ENCODE data around the gene FGF13. TPM values are rescaled to one million over a fixed set of nuclear protein-coding genes. Genes with fewer than 3 reads are reported as not detected.

FGF13 gene
- total RNA-seq, 1 donor from 2014 or later = 5.1 TPM

- H3K27ac Mint-ChIP-seq (ENCODE audit: unreplicated experiment) = no peak overlapping the region
- no peaks in the 10 kb centered on the region for H3K79me2 ChIP-seq (ENCODE audit: insufficient read depth, low read length)
- H3K27me3 Mint-ChIP-seq (ENCODE audit: low read depth, unreplicated experiment) = no peaks in the 10 kb centered on the region
- DNase-seq (ENCODE audit: low read depth) = no peak
- H3K9me3 ChIP-seq (ENCODE audit: insufficient read depth, low read depth, low read length) = no peaks in the 10 kb centered on the region
- no peaks in the 10 kb centered on the region for H4K20me1 ChIP-seq (ENCODE audit: insufficient read depth, low read length)
- peaks cover 4% of the 10 kb centered on the region for H3K4me1 Mint-ChIP-seq (ENCODE audit: low read depth, unreplicated experiment)
- no peak for FAIRE-seq
- H2AFZ ChIP-seq (ENCODE audit: low read depth, low read length) = no peak overlapping the region
- H3K27me3 ChIP-seq (ENCODE audit: insufficient read depth, low read length) = no peaks in the 10 kb centered on the region
- H3K36me3 Mint-ChIP-seq (ENCODE audit: low read depth, unreplicated experiment) = no peaks in the 10 kb centered on the region
- no peak overlapping the region for H3K4me3 ChIP-seq (ENCODE audit: insufficient read depth, low read depth, low read length)
- no peaks in the 10 kb centered on the region for H3K36me3 ChIP-seq (ENCODE audit: insufficient read depth, low read length)
- no peak overlapping the region for H3K4me2 ChIP-seq (ENCODE audit: low read length)
- no peaks in the 10 kb centered on the region for H3K9me3 Mint-ChIP-seq (ENCODE audit: unreplicated experiment)
- no peak overlapping the region for H3K4me3 Mint-ChIP-seq (ENCODE audit: unreplicated experiment)
- no peak overlapping the region for H3K27ac ChIP-seq (ENCODE audit: low read depth, low read length)
- H3K4me1 ChIP-seq (ENCODE audit: insufficient read depth, low read length) = no peaks in the 10 kb centered on the region
- TF ChIP-seq EZH2 (IDR thresholded peaks at IDR 0.05; ENCODE audit: insufficient read depth, low read length) = no peak
- TF ChIP-seq CTCF (IDR thresholded peaks at IDR 0.05; ENCODE audit: insufficient read depth, low read depth, low read length) = no peak
- no peak overlapping the region for H3K9ac ChIP-seq (ENCODE audit: low read length)
Observed at GRCh38 chrX:138719396-138719795, 7.9 kb upstream of the FGF13 start.

GRCh38 chrX:138718941-138719340 lies 7.4 kb upstream of the FGF13 start:
- H3K4me3 Mint-ChIP-seq (ENCODE audit: unreplicated experiment) = no peak overlapping the region
- DNase-seq (ENCODE audit: low read depth) = no peak
- Histone ChIP-seq H3K4me3 (ENCODE audit: insufficient read depth, low read depth, low read length) (no peak overlapping the region), H3K4me1 (ENCODE audit: insufficient read depth, low read length) (no peaks in the 10 kb centered on the region), H4K20me1 (ENCODE audit: insufficient read depth, low read length) (no peaks in the 10 kb centered on the region), H3K9me3 (ENCODE audit: insufficient read depth, low read depth, low read length) (no peaks in the 10 kb centered on the region), H3K36me3 (ENCODE audit: insufficient read depth, low read length) (no peaks in the 10 kb centered on the region), H3K79me2 (ENCODE audit: insufficient read depth, low read length) (no peaks in the 10 kb centered on the region), H3K27me3 (ENCODE audit: insufficient read depth, low read length) (no peaks in the 10 kb centered on the region), H3K27ac (ENCODE audit: low read depth, low read length) (no peak overlapping the region), H2AFZ (ENCODE audit: low read depth, low read length) (no peak overlapping the region), H3K9ac (ENCODE audit: low read length) (no peak overlapping the region), H3K4me2 (ENCODE audit: low read length) (no peak overlapping the region)
- peak; percentile 5 for FAIRE-seq
- no peaks in the 10 kb centered on the region for H3K36me3 Mint-ChIP-seq (ENCODE audit: low read depth, unreplicated experiment)
- no peak overlapping the region for H3K27ac Mint-ChIP-seq (ENCODE audit: unreplicated experiment)
- no peaks in the 10 kb centered on the region for H3K27me3 Mint-ChIP-seq (ENCODE audit: low read depth, unreplicated experiment)
- H3K4me1 Mint-ChIP-seq (ENCODE audit: low read depth, unreplicated experiment) = peaks cover 4% of the 10 kb centered on the region
- no peak for TF ChIP-seq EZH2 (IDR thresholded peaks at IDR 0.05; ENCODE audit: insufficient read depth, low read length)
- TF ChIP-seq CTCF (IDR thresholded peaks at IDR 0.05; ENCODE audit: insufficient read depth, low read depth, low read length) = no peak
- no peaks in the 10 kb centered on the region for H3K9me3 Mint-ChIP-seq (ENCODE audit: unreplicated experiment)

DNA sequence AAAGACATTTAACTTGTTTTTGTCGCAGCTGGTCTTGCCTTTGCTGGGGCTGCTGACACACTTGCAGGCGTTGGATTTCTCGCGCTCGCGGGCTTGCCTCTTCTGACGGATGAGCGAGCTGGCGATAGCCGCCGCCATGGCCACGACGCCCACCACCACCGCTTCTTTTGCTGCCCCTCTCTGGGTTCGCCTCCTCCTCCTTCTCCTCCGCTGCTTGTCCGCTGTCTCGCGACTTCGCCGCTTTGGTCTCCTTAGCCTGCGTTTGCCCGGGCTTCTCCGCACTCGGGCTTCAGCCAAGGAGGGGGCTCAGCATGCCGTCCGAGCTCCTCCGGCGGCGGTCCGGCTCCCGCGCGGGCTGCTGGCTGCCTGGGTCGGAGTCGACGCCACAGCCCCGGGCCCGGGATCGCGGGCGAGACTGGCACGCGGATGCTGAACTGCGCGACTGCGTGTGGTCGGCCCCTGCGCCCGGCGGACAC lies 613 bp downstream of the FGF13 start:
- no peaks in the 10 kb centered on the region for H3K9me3 Mint-ChIP-seq (ENCODE audit: unreplicated experiment)
- FAIRE-seq (no peak), DNase-seq (ENCODE audit: low read depth) (no peak)
- H3K4me3 ChIP-seq (ENCODE audit: insufficient read depth, low read depth, low read length) = peak overlapping the region; percentile 28
- peaks cover 4% of the 10 kb centered on the region for H3K4me1 Mint-ChIP-seq (ENCODE audit: low read depth, unreplicated experiment)
- H3K4me3 Mint-ChIP-seq (ENCODE audit: unreplicated experiment) = peak overlapping the region; percentile 81
- H3K27ac ChIP-seq (ENCODE audit: low read depth, low read length) = no peak overlapping the region
- H3K36me3 Mint-ChIP-seq (ENCODE audit: low read depth, unreplicated experiment) = no peaks in the 10 kb centered on the region
- peak overlapping the region; percentile 81 for H3K4me2 ChIP-seq (ENCODE audit: low read length)
- H3K4me1 ChIP-seq (ENCODE audit: insufficient read depth, low read length) = peaks cover 7% of the 10 kb centered on the region
- no peak overlapping the region for H3K27ac Mint-ChIP-seq (ENCODE audit: unreplicated experiment)
- H4K20me1 ChIP-seq (ENCODE audit: insufficient read depth, low read length) = no peaks in the 10 kb centered on the region
- H3K9ac ChIP-seq (ENCODE audit: low read length) = no peak overlapping the region
- peaks cover 6% of the 10 kb centered on the region for H3K27me3 ChIP-seq (ENCODE audit: insufficient read depth, low read length)
- H2AFZ ChIP-seq (ENCODE audit: low read depth, low read length) = peak overlapping the region; percentile 34
- no peaks in the 10 kb centered on the region for H3K79me2 ChIP-seq (ENCODE audit: insufficient read depth, low read length)
- no peaks in the 10 kb centered on the region for H3K36me3 ChIP-seq (ENCODE audit: insufficient read depth, low read length)
- TF ChIP-seq EZH2 (IDR thresholded peaks at IDR 0.05; ENCODE audit: insufficient read depth, low read length) (peak; percentile 59), CTCF (IDR thresholded peaks at IDR 0.05; ENCODE audit: insufficient read depth, low read depth, low read length) (no peak)
- no peaks in the 10 kb centered on the region for H3K9me3 ChIP-seq (ENCODE audit: insufficient read depth, low read depth, low read length)
- no peaks in the 10 kb centered on the region for H3K27me3 Mint-ChIP-seq (ENCODE audit: low read depth, unreplicated experiment)

All from astrocyte (in vitro differentiated cells and primary cell).